Measurements from ENCODE around the gene ARMH4. TPM values are rescaled to one million over a fixed set of nuclear protein-coding genes. Genes with fewer than 3 reads are reported as not detected.

ARMH4 gene
- total and polyA plus RNA-seq, 7 experiments from 2014 or later = 1.7 TPM; not detected in 6

- ATAC-seq = no peak
- Histone ChIP-seq H3K4me1 (ENCODE audit: control insufficient read depth in 2 of 2, insufficient read depth in 2 of 2, low read length in 2 of 2) (no peaks in the 10 kb centered on the region), H3K36me3 (ENCODE audit: control insufficient read depth in 2 of 3, insufficient read depth in 3 of 3, low read length in 3 of 3) (no peaks in the 10 kb centered on the region), H3K4me3 (ENCODE audit: low read length) (no peak overlapping the region), H3K9me3 (ENCODE audit: control insufficient read depth in 2 of 3, low read length in 3 of 3) (no peaks in the 10 kb centered on the region), H3K27ac (ENCODE audit: low read depth, low read length) (no peak overlapping the region), H3K27me3 (ENCODE audit: control insufficient read depth in 2 of 2, insufficient read depth in 2 of 2, low read length in 2 of 2) (no peaks in the 10 kb centered on the region)
- no peak overlapping the region for H3K27ac Mint-ChIP-seq
- no peaks in the 10 kb centered on the region for H3K9me3 Mint-ChIP-seq
- intact Hi-C loops (cut with micrococcal nuclease) = no loop called here
- peaks cover 2 to 32% (median 18%) of the 10 kb centered on the region in 5 donors for H3K27me3 Mint-ChIP-seq
- POLR2A ChIA-PET = no interaction called here
- CTCF ChIA-PET = no interaction called here
- no peak overlapping the region for H3K4me3 Mint-ChIP-seq
- no peaks in the 10 kb centered on the region for H3K4me1 Mint-ChIP-seq
- no peaks in the 10 kb centered on the region for H3K36me3 Mint-ChIP-seq
- no peak for DNase-seq
Observed at GRCh38 chr14:57999979-58000378, 152.0 kb downstream of the ARMH4 start.

DNA sequence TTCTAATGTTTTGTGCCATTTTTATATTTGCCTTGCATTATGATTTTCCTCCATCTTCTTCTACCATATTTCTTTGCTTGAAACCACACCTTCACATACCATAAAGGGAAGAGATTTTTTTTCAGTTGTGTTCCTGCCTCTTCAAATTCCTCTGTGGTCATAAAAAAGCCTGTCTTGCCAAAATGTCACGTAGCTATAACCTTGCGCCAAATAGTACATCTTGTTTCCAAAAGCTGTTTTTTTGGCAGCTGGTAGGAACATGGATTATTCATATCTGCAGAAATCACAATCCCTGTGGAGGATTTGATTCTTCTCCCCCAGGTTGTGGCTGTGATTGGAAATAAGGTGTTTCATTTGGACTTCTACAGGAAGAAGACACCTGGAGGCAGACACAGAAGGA, 152.5 kb downstream of the ARMH4 start:
- DNase-seq = no peak
- no peaks in the 10 kb centered on the region for H3K4me1 Mint-ChIP-seq

DNA sequence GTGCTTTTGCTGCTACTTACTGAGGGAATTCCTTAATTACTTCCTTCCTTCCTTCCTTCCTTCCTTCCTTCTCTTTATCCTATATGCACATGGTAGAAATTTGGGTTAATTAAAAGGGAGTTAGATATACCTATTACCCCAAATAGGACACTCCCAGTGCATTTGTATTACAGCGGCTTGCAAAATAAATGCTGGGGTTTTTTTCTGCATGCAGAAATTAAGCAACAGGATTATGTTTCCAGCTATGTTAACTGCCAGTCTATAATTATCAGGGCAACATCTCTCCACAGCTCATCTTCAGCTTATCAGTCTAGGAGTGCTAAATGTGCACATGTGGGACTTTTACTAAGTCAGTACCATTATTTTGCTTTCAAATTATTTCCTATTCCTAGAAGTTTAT, 153.2 kb downstream of the ARMH4 start:
- Mint-ChIP-seq H3K27ac (no peak overlapping the region), H3K4me1 (no peaks in the 10 kb centered on the region), H3K27me3 (peaks cover 2 to 23% (median 18%) of the 10 kb centered on the region in 5 donors), H3K4me3 (no peak overlapping the region), H3K9me3 (no peaks in the 10 kb centered on the region), H3K36me3 (no peaks in the 10 kb centered on the region)
- ChIA-PET CTCF (no interaction called here), POLR2A (no interaction called here)
- no peaks in the 10 kb centered on the region for H3K9me3 ChIP-seq (ENCODE audit: control insufficient read depth in 2 of 3, low read length in 3 of 3)
- H3K27ac ChIP-seq (ENCODE audit: low read depth, low read length) = no peak overlapping the region
- H3K4me1 ChIP-seq (ENCODE audit: control insufficient read depth in 2 of 2, insufficient read depth in 2 of 2, low read length in 2 of 2) = no peaks in the 10 kb centered on the region
- no peak overlapping the region for H3K4me3 ChIP-seq (ENCODE audit: low read length)
- H3K36me3 ChIP-seq (ENCODE audit: control insufficient read depth in 2 of 3, insufficient read depth in 3 of 3, low read length in 3 of 3) = no peaks in the 10 kb centered on the region
- H3K27me3 ChIP-seq (ENCODE audit: control insufficient read depth in 2 of 2, insufficient read depth in 2 of 2, low read length in 2 of 2) = no peaks in the 10 kb centered on the region
- intact Hi-C loops (cut with micrococcal nuclease) = no loop called here
- no peak for ATAC-seq
- DNase-seq = no peak

More for the DNA sequence above, 152.5 kb downstream of the ARMH4 start:
- Mint-ChIP-seq H3K9me3 (no peaks in the 10 kb centered on the region), H3K36me3 (no peaks in the 10 kb centered on the region), H3K27ac (no peak overlapping the region), H3K27me3 (peaks cover 2 to 28% (median 18%) of the 10 kb centered on the region in 5 donors), H3K4me3 (no peak overlapping the region)
- intact Hi-C loops (cut with micrococcal nuclease) = no loop called here
- no peak overlapping the region for H3K27ac ChIP-seq (ENCODE audit: low read depth, low read length)
- H3K9me3 ChIP-seq (ENCODE audit: control insufficient read depth in 2 of 3, low read length in 3 of 3) = no peaks in the 10 kb centered on the region
- POLR2A ChIA-PET = no interaction called here
- no peak overlapping the region for H3K4me3 ChIP-seq (ENCODE audit: low read length)
- ATAC-seq = no peak
- no peaks in the 10 kb centered on the region for H3K4me1 ChIP-seq (ENCODE audit: control insufficient read depth in 2 of 2, insufficient read depth in 2 of 2, low read length in 2 of 2)
- no peaks in the 10 kb centered on the region for H3K27me3 ChIP-seq (ENCODE audit: control insufficient read depth in 2 of 2, insufficient read depth in 2 of 2, low read length in 2 of 2)
- CTCF ChIA-PET = no interaction called here
- no peaks in the 10 kb centered on the region for H3K36me3 ChIP-seq (ENCODE audit: control insufficient read depth in 2 of 3, insufficient read depth in 3 of 3, low read length in 3 of 3)

GRCh38 chr14:57991353-57991752, 160.7 kb downstream of the ARMH4 start:
- H3K4me3 ChIP-seq (ENCODE audit: low read length) = no peak overlapping the region
- Mint-ChIP-seq H3K27ac (no peak overlapping the region), H3K9me3 (no peaks in the 10 kb centered on the region), H3K4me3 (no peak overlapping the region), H3K36me3 (no peaks in the 10 kb centered on the region), H3K27me3 (peaks cover 2 to 25% (median 23%) of the 10 kb centered on the region in 5 donors), H3K4me1 (no peaks in the 10 kb centered on the region)
- CTCF ChIA-PET = no interaction called here
- no peak for ATAC-seq
- H3K4me1 ChIP-seq (ENCODE audit: control insufficient read depth in 2 of 2, insufficient read depth in 2 of 2, low read length in 2 of 2) = no peaks in the 10 kb centered on the region
- POLR2A ChIA-PET = no interaction called here
- no peaks in the 10 kb centered on the region for H3K36me3 ChIP-seq (ENCODE audit: control insufficient read depth in 2 of 3, insufficient read depth in 3 of 3, low read length in 3 of 3)
- no peaks in the 10 kb centered on the region for H3K9me3 ChIP-seq (ENCODE audit: control insufficient read depth in 2 of 3, low read length in 3 of 3)
- intact Hi-C loops (cut with micrococcal nuclease) = no loop called here
- no peaks in the 10 kb centered on the region for H3K27me3 ChIP-seq (ENCODE audit: control insufficient read depth in 2 of 2, insufficient read depth in 2 of 2, low read length in 2 of 2)
- H3K27ac ChIP-seq (ENCODE audit: low read depth, low read length) = no peak overlapping the region
- no peak for DNase-seq

DNA sequence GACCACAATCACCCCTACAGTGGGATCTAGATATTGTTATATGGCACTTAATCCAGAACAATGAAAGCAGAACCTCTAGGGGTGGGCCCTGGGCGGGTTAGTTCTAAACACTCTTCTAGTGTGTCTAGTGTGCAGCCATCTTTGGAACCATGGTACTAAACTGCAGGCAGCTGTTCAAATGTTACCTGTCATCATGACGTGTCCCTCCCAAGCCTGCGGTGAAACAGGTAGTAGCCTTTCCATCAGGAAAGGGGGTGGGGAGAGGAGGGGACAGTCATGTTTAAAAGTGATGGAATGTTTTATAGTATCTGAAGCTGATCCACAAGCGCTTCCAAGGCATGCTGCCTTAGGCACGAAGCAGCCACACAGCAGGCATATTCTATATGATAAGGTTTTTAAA, 163.6 kb downstream of the ARMH4 start:
- POLR2A ChIA-PET = no interaction called here
- CTCF ChIA-PET = no interaction called here
- no peaks in the 10 kb centered on the region for H3K36me3 Mint-ChIP-seq

DNA sequence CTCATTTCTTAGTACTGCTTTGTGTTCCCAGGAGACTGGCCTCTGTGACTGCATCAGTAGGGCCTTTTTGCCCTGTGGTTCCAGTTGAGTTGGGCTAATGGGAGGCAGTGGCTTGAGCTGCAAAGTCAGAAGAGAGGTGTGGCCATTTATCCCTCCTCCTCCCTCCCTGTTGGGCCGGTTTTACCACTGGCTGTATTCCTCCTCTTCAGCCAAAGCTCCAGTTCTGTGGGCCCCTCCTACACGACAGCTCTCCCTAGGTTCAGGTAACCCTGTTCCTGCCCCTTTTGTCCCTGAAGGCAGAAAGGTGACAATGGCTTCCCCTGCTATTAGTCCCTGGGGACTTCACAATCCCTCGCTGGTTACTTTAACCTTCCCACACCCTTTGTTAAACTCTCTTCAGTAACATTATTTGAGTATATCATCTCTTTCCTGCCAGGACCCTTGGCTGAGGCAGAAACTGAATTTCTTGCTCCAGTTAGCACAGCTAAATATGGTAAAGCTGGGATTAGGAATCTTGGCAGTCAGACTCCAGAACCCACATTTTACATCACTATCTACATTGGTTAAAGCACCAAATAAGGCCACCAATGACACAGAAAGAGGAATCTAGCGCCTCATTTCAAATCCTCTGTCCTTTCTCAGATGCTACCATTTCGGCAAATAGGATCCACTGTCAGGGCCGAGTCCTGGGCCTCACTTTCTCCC, 164.3 kb downstream of the ARMH4 start:
- DNase-seq (no peak), ATAC-seq (no peak)
- Mint-ChIP-seq H3K4me3 (no peak overlapping the region), H3K9me3 (no peaks in the 10 kb centered on the region), H3K27ac (no peak overlapping the region), H3K4me1 (no peaks in the 10 kb centered on the region), H3K27me3 (peaks cover 0 to 33% (median 19%) of the 10 kb centered on the region in 5 donors), H3K36me3 (no peaks in the 10 kb centered on the region)
- CTCF ChIA-PET = no interaction called here
- Histone ChIP-seq H3K27ac (ENCODE audit: low read depth, low read length) (no peak overlapping the region), H3K4me1 (ENCODE audit: control insufficient read depth in 2 of 2, insufficient read depth in 2 of 2, low read length in 2 of 2) (no peaks in the 10 kb centered on the region), H3K27me3 (ENCODE audit: control insufficient read depth in 2 of 2, insufficient read depth in 2 of 2, low read length in 2 of 2) (no peaks in the 10 kb centered on the region), H3K4me3 (ENCODE audit: low read length) (no peak overlapping the region), H3K9me3 (ENCODE audit: control insufficient read depth in 2 of 3, low read length in 3 of 3) (no peaks in the 10 kb centered on the region), H3K36me3 (ENCODE audit: control insufficient read depth in 2 of 3, insufficient read depth in 3 of 3, low read length in 3 of 3) (no peaks in the 10 kb centered on the region)
- POLR2A ChIA-PET = no interaction called here
- intact Hi-C loops (cut with micrococcal nuclease) = no loop called here

More for the DNA sequence above, 163.6 kb downstream of the ARMH4 start:
- Histone ChIP-seq H3K4me3 (ENCODE audit: low read length) (no peak overlapping the region), H3K27me3 (ENCODE audit: control insufficient read depth in 2 of 2, insufficient read depth in 2 of 2, low read length in 2 of 2) (no peaks in the 10 kb centered on the region), H3K36me3 (ENCODE audit: control insufficient read depth in 2 of 3, insufficient read depth in 3 of 3, low read length in 3 of 3) (no peaks in the 10 kb centered on the region), H3K9me3 (ENCODE audit: control insufficient read depth in 2 of 3, low read length in 3 of 3) (no peaks in the 10 kb centered on the region), H3K4me1 (ENCODE audit: control insufficient read depth in 2 of 2, insufficient read depth in 2 of 2, low read length in 2 of 2) (no peaks in the 10 kb centered on the region), H3K27ac (ENCODE audit: low read depth, low read length) (no peak overlapping the region)
- intact Hi-C loops (cut with micrococcal nuclease) = no loop called here
- no peak overlapping the region for H3K27ac Mint-ChIP-seq
- no peak overlapping the region for H3K4me3 Mint-ChIP-seq
- H3K4me1 Mint-ChIP-seq = no peaks in the 10 kb centered on the region
- peaks cover 0 to 33% (median 23%) of the 10 kb centered on the region in 5 donors for H3K27me3 Mint-ChIP-seq
- H3K9me3 Mint-ChIP-seq = no peaks in the 10 kb centered on the region
- ATAC-seq (no peak), DNase-seq (no peak)

DNA sequence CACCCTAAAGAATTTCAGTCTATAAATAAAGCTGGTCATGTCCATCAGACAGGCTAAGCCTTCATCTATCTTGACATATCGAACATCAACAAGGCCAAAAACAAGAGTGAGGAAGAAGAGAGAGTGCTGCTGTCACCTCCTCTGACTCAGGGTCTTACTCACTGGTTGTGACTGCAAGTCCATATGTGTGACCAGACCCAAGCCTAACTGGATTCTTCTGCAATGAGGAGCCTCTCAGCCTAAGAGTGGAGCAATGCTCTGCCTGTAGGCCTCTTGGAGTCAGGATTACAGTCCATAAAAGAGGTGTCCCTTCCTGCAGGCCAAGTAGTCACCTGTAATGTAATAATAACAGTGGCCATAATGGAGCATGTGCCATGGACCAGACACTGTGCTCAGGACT, 165.0 kb downstream of the ARMH4 start:
- CTCF ChIA-PET = no interaction called here
- Histone ChIP-seq H3K4me1 (ENCODE audit: control insufficient read depth in 2 of 2, insufficient read depth in 2 of 2, low read length in 2 of 2) (no peaks in the 10 kb centered on the region), H3K27me3 (ENCODE audit: control insufficient read depth in 2 of 2, insufficient read depth in 2 of 2, low read length in 2 of 2) (no peaks in the 10 kb centered on the region), H3K9me3 (ENCODE audit: control insufficient read depth in 2 of 3, low read length in 3 of 3) (no peaks in the 10 kb centered on the region), H3K36me3 (ENCODE audit: control insufficient read depth in 2 of 3, insufficient read depth in 3 of 3, low read length in 3 of 3) (no peaks in the 10 kb centered on the region), H3K4me3 (ENCODE audit: low read length) (no peak overlapping the region), H3K27ac (ENCODE audit: low read depth, low read length) (no peak overlapping the region)
- intact Hi-C loops (cut with micrococcal nuclease) = no loop called here
- DNase-seq = no peak
- POLR2A ChIA-PET = no interaction called here
- ATAC-seq = no peak
- H3K4me1 Mint-ChIP-seq = no peaks in the 10 kb centered on the region
- peaks cover 0 to 36% (median 19%) of the 10 kb centered on the region in 5 donors for H3K27me3 Mint-ChIP-seq
- H3K4me3 Mint-ChIP-seq = no peak overlapping the region
- H3K27ac Mint-ChIP-seq = no peak overlapping the region
- H3K36me3 Mint-ChIP-seq = no peaks in the 10 kb centered on the region
- H3K9me3 Mint-ChIP-seq = peaks cover 0 to 2% (median 0%) of the 10 kb centered on the region in 11 donors

Data from naive thymus-derived CD4-positive, alpha-beta T cell (primary cell).